K562 (cell line): Measurements from ENCODE around the gene NOX5. TPM values are rescaled to one million over a fixed set of nuclear protein-coding genes. Genes with fewer than 3 reads are reported as not detected.
A peak's percentile ranks its signal among the peaks of the same experiment; 100 is the strongest.

Experiments used
- ATAC-seq: fragments of 200-7000 bp; cut with Tn5 transposase; 3 replicates; pipeline ENCODE4 v1.9.1; 2020; ENCODE audit warnings: moderate library complexity
- BruUV-seq: library from RNA; stranded (reverse); fragments of 400-500 nt; replicated peaks from 2 replicates; lab custom pipeline; 2021; lab: Mats Ljungman, UMichigan
- CTCF ChIA-PET: fragments of 300-600 bp; formaldehyde crosslinking; extraction: SDS; loops from one replicate; lab custom pipeline; 2021; ENCODE audit warnings: low intra/inter-chr PET ratio; lab: Yijun Ruan, JAX
- POLR2A ChIA-PET: fragments of 300-600, 350-650 bp; sonication (Branson Sonifier 250); formaldehyde crosslinking; extraction: SDS; loops from one replicate; lab custom pipeline; 2021; ENCODE audit warnings: antibody characterized with exemption, inconsistent platforms; lab: Yijun Ruan, JAX
- DNase-seq, 4 experiments: peaks; one replicate each; pipeline versions ENCODE4 v3.0.0 to v3.0.0-alpha.2; 2011 to 2018; ENCODE audit warnings: low spot score in 3 of 4, mixed read lengths in 3 of 4; ENCODE audit errors: extremely low read depth in 1 of 4
- FAIRE-seq: peaks from 2 replicates; lab custom pipeline; 2011; peaks lifted over from hg19 to GRCh38; lab: Jason Lieb, UNC
- H2AFZ ChIP-seq: 2 replicates; pipeline ENCODE4 v1.6.0; 2011; ENCODE audit warnings: low read depth, low read length, control low read depth, inconsistent platforms
- H3K27ac ChIP-seq: fragments of 200-600 bp; 3 replicates; pipeline ENCODE4 v1.8.0; 2011; ENCODE audit warnings: low read depth, mild to moderate bottlenecking, control low read depth, inconsistent platforms, low read length, moderate library complexity, mixed read lengths; ENCODE audit errors: extremely low read depth
- H3K27me3 ChIP-seq, 2 experiments: fragments of 300-600 bp in 1 of 2; 2 replicates in 1 of 2; 3 replicates in 1 of 2; pipeline versions ENCODE4 v1.6.0 to v1.8.0; 2011; ENCODE audit warnings: inconsistent platforms in 2 of 2, low read length in 2 of 2, mild to moderate bottlenecking in 1 of 2, mixed read lengths in 1 of 2, moderate library complexity in 1 of 2; ENCODE audit not compliant: control insufficient read depth in 2 of 2, insufficient read depth in 2 of 2
- H3K36me3 ChIP-seq: fragments of 300-600 bp; 3 replicates; pipeline ENCODE4 v1.8.0; 2011; ENCODE audit warnings: mild to moderate bottlenecking, low read length, inconsistent platforms; ENCODE audit not compliant: control insufficient read depth, insufficient read depth
- H3K4me1 ChIP-seq, 2 experiments: fragments of 200-600 bp in 1 of 2; replicated peaks in 1 of 2; 2 replicates in 1 of 2; 3 replicates in 1 of 2; pipeline versions ENCODE4 v1.5.1 to v1.8.0; 2011; ENCODE audit warnings: inconsistent platforms in 2 of 2, low read length in 2 of 2, mild to moderate bottlenecking in 1 of 2, mixed read lengths in 1 of 2, moderate library complexity in 1 of 2; ENCODE audit not compliant: control insufficient read depth in 2 of 2, insufficient read depth in 2 of 2
- H3K4me2 ChIP-seq: 2 replicates; pipeline ENCODE4 v1.6.1; 2011; ENCODE audit warnings: low read length, control low read depth, inconsistent platforms, mixed read lengths; ENCODE audit not compliant: insufficient read depth
- H3K4me3 ChIP-seq: fragments of 200-600 bp; sonication (generic), shearing (Covaris generic); 2 replicates; pipeline ENCODE4 v1.5.1; 2016; ENCODE audit warnings: control low read depth, inconsistent platforms
- H3K79me2 ChIP-seq: fragments of 200-600 bp; 3 replicates; pipeline ENCODE4 v1.8.0; 2011; ENCODE audit warnings: low read length, inconsistent platforms; ENCODE audit not compliant: control insufficient read depth, insufficient read depth
- H3K9ac ChIP-seq, 2 experiments: 2 replicates each; pipeline versions ENCODE4 v1.6.0 to v1.6.1; 2011; ENCODE audit warnings: low read depth in 2 of 2, low read length in 2 of 2, control low read depth in 1 of 2, inconsistent platforms in 1 of 2, mild to moderate bottlenecking in 1 of 2, mixed read lengths in 1 of 2; ENCODE audit not compliant: insufficient read depth in 1 of 2
- H3K9me1 ChIP-seq: one replicate; pipeline ENCODE4 v1.6.0; 2011; ENCODE audit warnings: inconsistent platforms, mild to moderate bottlenecking, low read length, moderate library complexity; ENCODE audit not compliant: control insufficient read depth, insufficient read depth
- H3K9me3 ChIP-seq: replicated peaks from 2 replicates; pipeline ENCODE4 v1.5.1; 2011; ENCODE audit warnings: low read depth, low read length, inconsistent platforms; ENCODE audit not compliant: control insufficient read depth, insufficient read depth
- H4K20me1 ChIP-seq: replicated peaks from 2 replicates; pipeline ENCODE4 v1.6.1; 2011; ENCODE audit warnings: low read length, inconsistent platforms, mixed read lengths; ENCODE audit not compliant: control insufficient read depth, insufficient read depth
- RBFOX2 ChIP-seq: fragments of 200-400 bp; formaldehyde crosslinking; IDR thresholded peaks from 2 replicates; pipeline ENCODE4 v1.6.1; 2017; ENCODE audit warnings: low read depth, mild to moderate bottlenecking, low read length, moderate library complexity
- WGBS: fragments of 100-300 bp; shearing (Covaris generic); methylation state at CpG from one replicate; pipeline ENCODE4 v1.1.6; 2016; ENCODE audit warnings: low coverage, mixed read lengths; ENCODE audit not compliant: insufficient coverage; ENCODE audit errors: missing lambda C conversion rate; 5-methylcytosine and 5-hydroxymethylcytosine counted together
- in situ Hi-C: fragments of 300-500 bp; cut with MboI; formaldehyde crosslinking; loops from 4 replicates; pipeline ENCODE4 v1.15.0; 2018; ENCODE audit warnings: inconsistent platforms, mixed read lengths
- intact Hi-C: fragments of 100-400 bp; cut with micrococcal nuclease; formaldehyde crosslinking; loops from 2 replicates; pipeline ENCODE4 v1.14.2; 2022
- polyA plus RNA-seq, 8 experiments: library from polyadenylated mRNA; depleted of rRNA in 4 of 8; stranded (reverse) in 5 of 8; unstranded in 3 of 8; fragments of >200 nt; fragmentation: Nextera tagmentation in 2 of 8; fragmentation: Illumina TruSeq in 1 of 8; extraction: Ambion mirVana in 2 of 8; extraction: Trizol in 1 of 8; gene quantifications; 2 replicates each; pipeline versions ENCODE4 v1.2.1 to v1.2.3, GENCODE V29; 2011 to 2014; ENCODE audit warnings: inconsistent platforms in 1 of 8, missing spikeins in 1 of 8
- total RNA-seq, 7 experiments: library from RNA; depleted of rRNA in 6 of 7; stranded (reverse); fragments of >200 nt in 6 of 7; fragmentation: Illumina TruSeq in 2 of 7; extraction: Trizol in 2 of 7; gene quantifications; 2 replicates each; pipeline versions ENCODE4 v1.2.1 to v1.2.3, GENCODE V29; 2011 to 2021; ENCODE audit warnings: low replicate concordance in 1 of 7
- TF ChIP-seq, protein P1 (sequence below): fragments of 450-650 bp; IDR thresholded peaks from 2 replicates; pipeline ENCODE4 v1.6.1; 2016; ENCODE audit warnings: mild to moderate bottlenecking, moderate library complexity

NOX5 gene
- total and polyA plus RNA-seq, 9 of the 15 experiments (the other 6 are each of a cell fraction or from before 2014, with no cell fraction given): 0.01 TPM; not detected in 8

DNA sequence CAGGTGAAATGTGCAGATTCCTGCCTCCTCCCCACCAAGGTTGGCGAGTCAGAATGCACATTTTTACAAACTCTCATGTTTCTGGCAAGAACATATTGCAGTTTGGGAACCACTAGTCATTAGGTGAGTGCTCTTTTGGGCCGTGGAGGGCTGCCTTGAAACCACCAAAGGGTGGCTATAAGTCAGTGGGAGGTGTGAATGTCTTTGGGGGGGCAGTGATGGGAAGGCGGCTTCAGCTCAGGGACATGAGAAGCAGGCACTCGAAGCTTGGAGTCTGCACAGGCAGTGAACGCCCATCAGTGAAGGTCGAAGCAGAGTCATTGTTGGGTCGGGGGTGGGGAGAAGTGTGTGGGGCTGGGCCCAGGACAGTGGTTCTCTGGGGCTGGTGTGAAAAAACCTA, 1.1 kb downstream of the NOX5 start:
- Histone ChIP-seq H3K27me3 (peaks cover 0 to 4% of the 10 kb centered on the region in 2 experiments; a peak in 1 of 5 replicates), H3K4me1 (peaks cover 0 to 12% of the 10 kb centered on the region in 2 experiments; a peak in 2 of 5 replicates), H3K4me3 (no peak overlapping the region), H3K9ac (no peak overlapping the region), H3K4me2 (no peak overlapping the region), H3K9me3 (no peaks in the 10 kb centered on the region), H3K36me3 (no peaks in the 10 kb centered on the region), H4K20me1 (no peaks in the 10 kb centered on the region), H3K79me2 (no peaks in the 10 kb centered on the region), H3K9me1 (no peaks in the 10 kb centered on the region), H3K27ac (no peak overlapping the region), H2AFZ (no peak overlapping the region)
- WGBS: 10% methylated on average over 7 of the region's 7 CpGs
- no peak for DNase-seq
- intact Hi-C loops: no loop called here
- in situ Hi-C loops: no loop called here
- POLR2A ChIA-PET: interaction anchor here (0.6 to 0.9 kb wide), 4 partner anchors 15 to 778 kb away, joined by 3 read pairs; no protein-coding TSS in a partner anchor
- FAIRE-seq: no peak
- TF ChIP-seq, protein P1, sequence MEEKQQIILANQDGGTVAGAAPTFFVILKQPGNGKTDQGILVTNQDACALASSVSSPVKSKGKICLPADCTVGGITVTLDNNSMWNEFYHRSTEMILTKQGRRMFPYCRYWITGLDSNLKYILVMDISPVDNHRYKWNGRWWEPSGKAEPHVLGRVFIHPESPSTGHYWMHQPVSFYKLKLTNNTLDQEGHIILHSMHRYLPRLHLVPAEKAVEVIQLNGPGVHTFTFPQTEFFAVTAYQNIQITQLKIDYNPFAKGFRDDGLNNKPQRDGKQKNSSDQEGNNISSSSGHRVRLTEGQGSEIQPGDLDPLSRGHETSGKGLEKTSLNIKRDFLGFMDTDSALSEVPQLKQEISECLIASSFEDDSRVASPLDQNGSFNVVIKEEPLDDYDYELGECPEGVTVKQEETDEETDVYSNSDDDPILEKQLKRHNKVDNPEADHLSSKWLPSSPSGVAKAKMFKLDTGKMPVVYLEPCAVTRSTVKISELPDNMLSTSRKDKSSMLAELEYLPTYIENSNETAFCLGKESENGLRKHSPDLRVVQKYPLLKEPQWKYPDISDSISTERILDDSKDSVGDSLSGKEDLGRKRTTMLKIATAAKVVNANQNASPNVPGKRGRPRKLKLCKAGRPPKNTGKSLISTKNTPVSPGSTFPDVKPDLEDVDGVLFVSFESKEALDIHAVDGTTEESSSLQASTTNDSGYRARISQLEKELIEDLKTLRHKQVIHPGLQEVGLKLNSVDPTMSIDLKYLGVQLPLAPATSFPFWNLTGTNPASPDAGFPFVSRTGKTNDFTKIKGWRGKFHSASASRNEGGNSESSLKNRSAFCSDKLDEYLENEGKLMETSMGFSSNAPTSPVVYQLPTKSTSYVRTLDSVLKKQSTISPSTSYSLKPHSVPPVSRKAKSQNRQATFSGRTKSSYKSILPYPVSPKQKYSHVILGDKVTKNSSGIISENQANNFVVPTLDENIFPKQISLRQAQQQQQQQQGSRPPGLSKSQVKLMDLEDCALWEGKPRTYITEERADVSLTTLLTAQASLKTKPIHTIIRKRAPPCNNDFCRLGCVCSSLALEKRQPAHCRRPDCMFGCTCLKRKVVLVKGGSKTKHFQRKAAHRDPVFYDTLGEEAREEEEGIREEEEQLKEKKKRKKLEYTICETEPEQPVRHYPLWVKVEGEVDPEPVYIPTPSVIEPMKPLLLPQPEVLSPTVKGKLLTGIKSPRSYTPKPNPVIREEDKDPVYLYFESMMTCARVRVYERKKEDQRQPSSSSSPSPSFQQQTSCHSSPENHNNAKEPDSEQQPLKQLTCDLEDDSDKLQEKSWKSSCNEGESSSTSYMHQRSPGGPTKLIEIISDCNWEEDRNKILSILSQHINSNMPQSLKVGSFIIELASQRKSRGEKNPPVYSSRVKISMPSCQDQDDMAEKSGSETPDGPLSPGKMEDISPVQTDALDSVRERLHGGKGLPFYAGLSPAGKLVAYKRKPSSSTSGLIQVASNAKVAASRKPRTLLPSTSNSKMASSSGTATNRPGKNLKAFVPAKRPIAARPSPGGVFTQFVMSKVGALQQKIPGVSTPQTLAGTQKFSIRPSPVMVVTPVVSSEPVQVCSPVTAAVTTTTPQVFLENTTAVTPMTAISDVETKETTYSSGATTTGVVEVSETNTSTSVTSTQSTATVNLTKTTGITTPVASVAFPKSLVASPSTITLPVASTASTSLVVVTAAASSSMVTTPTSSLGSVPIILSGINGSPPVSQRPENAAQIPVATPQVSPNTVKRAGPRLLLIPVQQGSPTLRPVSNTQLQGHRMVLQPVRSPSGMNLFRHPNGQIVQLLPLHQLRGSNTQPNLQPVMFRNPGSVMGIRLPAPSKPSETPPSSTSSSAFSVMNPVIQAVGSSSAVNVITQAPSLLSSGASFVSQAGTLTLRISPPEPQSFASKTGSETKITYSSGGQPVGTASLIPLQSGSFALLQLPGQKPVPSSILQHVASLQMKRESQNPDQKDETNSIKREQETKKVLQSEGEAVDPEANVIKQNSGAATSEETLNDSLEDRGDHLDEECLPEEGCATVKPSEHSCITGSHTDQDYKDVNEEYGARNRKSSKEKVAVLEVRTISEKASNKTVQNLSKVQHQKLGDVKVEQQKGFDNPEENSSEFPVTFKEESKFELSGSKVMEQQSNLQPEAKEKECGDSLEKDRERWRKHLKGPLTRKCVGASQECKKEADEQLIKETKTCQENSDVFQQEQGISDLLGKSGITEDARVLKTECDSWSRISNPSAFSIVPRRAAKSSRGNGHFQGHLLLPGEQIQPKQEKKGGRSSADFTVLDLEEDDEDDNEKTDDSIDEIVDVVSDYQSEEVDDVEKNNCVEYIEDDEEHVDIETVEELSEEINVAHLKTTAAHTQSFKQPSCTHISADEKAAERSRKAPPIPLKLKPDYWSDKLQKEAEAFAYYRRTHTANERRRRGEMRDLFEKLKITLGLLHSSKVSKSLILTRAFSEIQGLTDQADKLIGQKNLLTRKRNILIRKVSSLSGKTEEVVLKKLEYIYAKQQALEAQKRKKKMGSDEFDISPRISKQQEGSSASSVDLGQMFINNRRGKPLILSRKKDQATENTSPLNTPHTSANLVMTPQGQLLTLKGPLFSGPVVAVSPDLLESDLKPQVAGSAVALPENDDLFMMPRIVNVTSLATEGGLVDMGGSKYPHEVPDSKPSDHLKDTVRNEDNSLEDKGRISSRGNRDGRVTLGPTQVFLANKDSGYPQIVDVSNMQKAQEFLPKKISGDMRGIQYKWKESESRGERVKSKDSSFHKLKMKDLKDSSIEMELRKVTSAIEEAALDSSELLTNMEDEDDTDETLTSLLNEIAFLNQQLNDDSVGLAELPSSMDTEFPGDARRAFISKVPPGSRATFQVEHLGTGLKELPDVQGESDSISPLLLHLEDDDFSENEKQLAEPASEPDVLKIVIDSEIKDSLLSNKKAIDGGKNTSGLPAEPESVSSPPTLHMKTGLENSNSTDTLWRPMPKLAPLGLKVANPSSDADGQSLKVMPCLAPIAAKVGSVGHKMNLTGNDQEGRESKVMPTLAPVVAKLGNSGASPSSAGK: peak; percentile 16; the same call in 1 of the 2 replicates
- TF ChIP-seq RBFOX2: no peak
- ATAC-seq: no peak
- BruUV-seq: no TSS peak
- CTCF ChIA-PET: no interaction called here
